ENCODE results near the gene KTI12. TPM values are rescaled to one million over a fixed set of nuclear protein-coding genes. Genes with fewer than 3 reads are reported as not detected.

The KTI12 gene
- total and polyA plus RNA-seq, 7 experiments from 2014 or later: 14.5 to 39.4 (median 18.1) TPM

- Histone ChIP-seq H3K9me3 (ENCODE audit: control insufficient read depth in 2 of 3, low read length in 3 of 3) (no peaks in the 10 kb centered on the region), H3K27me3 (ENCODE audit: control insufficient read depth in 2 of 2, insufficient read depth in 2 of 2, low read length in 2 of 2) (no peaks in the 10 kb centered on the region), H3K4me1 (ENCODE audit: control insufficient read depth in 2 of 2, insufficient read depth in 2 of 2, low read length in 2 of 2) (peaks cover 13 to 19% of the 10 kb centered on the region in 2 donors), H3K4me3 (ENCODE audit: low read length) (no peak overlapping the region), H3K36me3 (ENCODE audit: control insufficient read depth in 2 of 3, insufficient read depth in 3 of 3, low read length in 3 of 3) (peaks cover 0 to 45% (median 18%) of the 10 kb centered on the region in 3 experiments), H3K27ac (ENCODE audit: low read depth, low read length) (no peak overlapping the region)
- intact Hi-C loops (cut with micrococcal nuclease): no loop called here
- H3K27me3 Mint-ChIP-seq: no peaks in the 10 kb centered on the region
- ChIA-PET POLR2A (interaction anchor here (0.7 kb wide), 1 partner anchor 27 kb away, joined by 3 read pairs; the partner anchor contains the start of gene KTI12), CTCF (no interaction called here)
- H3K4me3 Mint-ChIP-seq: peak overlapping the region in 1 of 10 donors; percentile 28
- H3K9me3 Mint-ChIP-seq: no peaks in the 10 kb centered on the region
- ATAC-seq (no peak), DNase-seq (no peak)
- peaks cover 37 to 61% (median 59%) of the 10 kb centered on the region in 7 donors for H3K4me1 Mint-ChIP-seq
- H3K36me3 Mint-ChIP-seq: peaks cover 4 to 24% (median 13%) of the 10 kb centered on the region in 5 donors
- H3K27ac Mint-ChIP-seq: no peak overlapping the region
Measured at GRCh38 chr1:52060822-52061221, 27.2 kb upstream of the KTI12 start.

- CTCF ChIA-PET: interaction anchor here (1.0 kb wide), 1 partner anchor 163 kb away, joined by 3 read pairs; no protein-coding TSS in a partner anchor
- POLR2A ChIA-PET: interaction anchor here (0.7 kb wide), 1 partner anchor 26 kb away, joined by 3 read pairs; the partner anchor contains the start of gene KTI12
- no peaks in the 10 kb centered on the region for H3K9me3 ChIP-seq (ENCODE audit: control insufficient read depth in 2 of 3, low read length in 3 of 3)
- DNase-seq (no peak), ATAC-seq (no peak)
- no peaks in the 10 kb centered on the region for H3K27me3 ChIP-seq (ENCODE audit: control insufficient read depth in 2 of 2, insufficient read depth in 2 of 2, low read length in 2 of 2)
- Mint-ChIP-seq H3K4me3 (no peak overlapping the region), H3K27me3 (no peaks in the 10 kb centered on the region), H3K36me3 (peaks cover 4 to 24% (median 13%) of the 10 kb centered on the region in 5 donors), H3K4me1 (peaks cover 37 to 64% (median 59%) of the 10 kb centered on the region in 7 donors), H3K27ac (no peak overlapping the region), H3K9me3 (no peaks in the 10 kb centered on the region)
- intact Hi-C loops (cut with micrococcal nuclease): loop anchor here (5.0 to 10.0 kb wide), 13 partner anchors 362 to 1992 kb away; partner anchors contain the start of genes CZIB (in 2 of the 2), LRP8 (in 2 of the 2), ECHDC2 (in 1 of the 2) and EPS15 (in 1 of the 2)
- H3K36me3 ChIP-seq (ENCODE audit: control insufficient read depth in 2 of 3, insufficient read depth in 3 of 3, low read length in 3 of 3): peaks cover 0 to 40% (median 9%) of the 10 kb centered on the region in 3 experiments
- H3K4me1 ChIP-seq (ENCODE audit: control insufficient read depth in 2 of 2, insufficient read depth in 2 of 2, low read length in 2 of 2): peaks cover 13 to 19% of the 10 kb centered on the region in 2 donors
- H3K4me3 ChIP-seq (ENCODE audit: low read length): no peak overlapping the region
- H3K27ac ChIP-seq (ENCODE audit: low read depth, low read length): no peak overlapping the region
Measured at GRCh38 chr1:52059888-52060287, 26.3 kb upstream of the KTI12 start.

GRCh38 chr1:52059321-52059720 lies 25.7 kb upstream of the KTI12 start:
- intact Hi-C loops (cut with micrococcal nuclease): loop anchor here (5.0 to 10.0 kb wide), 13 partner anchors 363 to 1993 kb away; partner anchors contain the start of genes CZIB (in 2 of the 2), LRP8 (in 2 of the 2), ECHDC2 (in 1 of the 2) and EPS15 (in 1 of the 2)
- peaks cover 39 to 70% (median 65%) of the 10 kb centered on the region in 7 donors for H3K4me1 Mint-ChIP-seq
- CTCF ChIA-PET: interaction anchor here (1.0 kb wide), 1 partner anchor 162 kb away, joined by 3 read pairs; no protein-coding TSS in a partner anchor

GRCh38 chr1:52057876-52058415 lies 24.3 kb upstream of the KTI12 start:
- Histone ChIP-seq H3K4me3 (ENCODE audit: low read length) (no peak overlapping the region), H3K27me3 (ENCODE audit: control insufficient read depth in 2 of 2, insufficient read depth in 2 of 2, low read length in 2 of 2) (no peaks in the 10 kb centered on the region), H3K9me3 (ENCODE audit: control insufficient read depth in 2 of 3, low read length in 3 of 3) (no peaks in the 10 kb centered on the region), H3K36me3 (ENCODE audit: control insufficient read depth in 2 of 3, insufficient read depth in 3 of 3, low read length in 3 of 3) (peaks cover 0 to 24% (median 5%) of the 10 kb centered on the region in 3 experiments), H3K4me1 (ENCODE audit: control insufficient read depth in 2 of 2, insufficient read depth in 2 of 2, low read length in 2 of 2) (peaks cover 19 to 24% of the 10 kb centered on the region in 2 donors), H3K27ac (ENCODE audit: low read depth, low read length) (no peak overlapping the region)
- peaks cover 37 to 71% (median 63%) of the 10 kb centered on the region in 7 donors for H3K4me1 Mint-ChIP-seq
- no peak for DNase-seq
- peak overlapping the region in 8 of 9 donors; percentile 42 to 98 (median 82) for H3K27ac Mint-ChIP-seq
- H3K4me3 Mint-ChIP-seq: peak overlapping the region; percentile 73 to 100 (median 98)
- ChIA-PET CTCF (no interaction called here), POLR2A (interaction anchor here (1.2 to 3.8 kb wide), 2 partner anchors 24 to 346 kb away, joined by 3 to 43 read pairs; partner anchors contain the start of genes KTI12, ORC1 and PRPF38A)
- H3K9me3 Mint-ChIP-seq: peaks cover 0 to 2% (median 0%) of the 10 kb centered on the region in 11 donors
- H3K36me3 Mint-ChIP-seq: peaks cover 4 to 16% (median 9%) of the 10 kb centered on the region in 5 donors
- no peaks in the 10 kb centered on the region for H3K27me3 Mint-ChIP-seq
- ATAC-seq: no peak
- intact Hi-C loops (cut with micrococcal nuclease): loop anchor here (2.0 to 10.0 kb wide), 19 partner anchors 309 to 1994 kb away; partner anchors contain the start of genes CZIB (in 2 of the 2), LRP8 (in 2 of the 2), LRRC42 (in 2 of the 2) and TUT4 (in 2 of the 2)

More at GRCh38 chr1:52059321-52059720, 25.7 kb upstream of the KTI12 start:
- H3K9me3 Mint-ChIP-seq: no peaks in the 10 kb centered on the region
- ATAC-seq: no peak
- Histone ChIP-seq H3K4me1 (ENCODE audit: control insufficient read depth in 2 of 2, insufficient read depth in 2 of 2, low read length in 2 of 2) (peaks cover 18 to 19% of the 10 kb centered on the region in 2 donors), H3K36me3 (ENCODE audit: control insufficient read depth in 2 of 3, insufficient read depth in 3 of 3, low read length in 3 of 3) (peaks cover 0 to 35% (median 5%) of the 10 kb centered on the region in 3 experiments), H3K27ac (ENCODE audit: low read depth, low read length) (no peak overlapping the region), H3K9me3 (ENCODE audit: control insufficient read depth in 2 of 3, low read length in 3 of 3) (no peaks in the 10 kb centered on the region), H3K27me3 (ENCODE audit: control insufficient read depth in 2 of 2, insufficient read depth in 2 of 2, low read length in 2 of 2) (no peaks in the 10 kb centered on the region), H3K4me3 (ENCODE audit: low read length) (no peak overlapping the region)
- H3K36me3 Mint-ChIP-seq: peaks cover 4 to 24% (median 13%) of the 10 kb centered on the region in 5 donors
- H3K27ac Mint-ChIP-seq: peak overlapping the region in 5 of 9 donors; percentile 15 to 94 (median 53)
- POLR2A ChIA-PET: interaction anchor here (0.6 to 0.7 kb wide), 2 partner anchors 10 to 670 kb away, joined by 3 to 10 read pairs; no protein-coding TSS in a partner anchor
- no peak for DNase-seq
- H3K4me3 Mint-ChIP-seq: peak overlapping the region in 5 of 10 donors; percentile 24 to 93 (median 37)
- no peaks in the 10 kb centered on the region for H3K27me3 Mint-ChIP-seq

- ChIA-PET CTCF (interaction anchor here (0.8 kb wide), 1 partner anchor 11 kb away, joined by 3 read pairs; no protein-coding TSS in a partner anchor), POLR2A (interaction anchor here (1.2 to 3.8 kb wide), 2 partner anchors 24 to 347 kb away, joined by 3 to 43 read pairs; partner anchors contain the start of genes KTI12, ORC1 and PRPF38A)
- Mint-ChIP-seq H3K27ac (peak overlapping the region; percentile 91 to 99 (median 96)), H3K9me3 (peaks cover 0 to 2% (median 0%) of the 10 kb centered on the region in 11 donors), H3K4me3 (peak overlapping the region; percentile 93 to 100 (median 98)), H3K36me3 (peaks cover 8 to 17% (median 9%) of the 10 kb centered on the region in 5 donors), H3K4me1 (peaks cover 37 to 76% (median 62%) of the 10 kb centered on the region in 7 donors), H3K27me3 (no peaks in the 10 kb centered on the region)
- Histone ChIP-seq H3K36me3 (ENCODE audit: control insufficient read depth in 2 of 3, insufficient read depth in 3 of 3, low read length in 3 of 3) (peaks cover 0 to 21% (median 5%) of the 10 kb centered on the region in 3 experiments), H3K4me1 (ENCODE audit: control insufficient read depth in 2 of 2, insufficient read depth in 2 of 2, low read length in 2 of 2) (peaks cover 19 to 24% of the 10 kb centered on the region in 2 donors), H3K9me3 (ENCODE audit: control insufficient read depth in 2 of 3, low read length in 3 of 3) (no peaks in the 10 kb centered on the region), H3K27ac (ENCODE audit: low read depth, low read length) (peak overlapping the region; percentile 87), H3K27me3 (ENCODE audit: control insufficient read depth in 2 of 2, insufficient read depth in 2 of 2, low read length in 2 of 2) (no peaks in the 10 kb centered on the region), H3K4me3 (ENCODE audit: low read length) (peak overlapping the region; percentile 92)
- intact Hi-C loops (cut with micrococcal nuclease): loop anchor here (2.0 to 10.0 kb wide), 19 partner anchors 310 to 1995 kb away; partner anchors contain the start of genes CZIB (in 2 of the 2), LRP8 (in 2 of the 2), LRRC42 (in 2 of the 2) and TUT4 (in 2 of the 2)
- ATAC-seq (no peak), DNase-seq (no peak)
Measured at GRCh38 chr1:52057255-52057654, 23.6 kb upstream of the KTI12 start.

- peaks cover 0 to 24% (median 5%) of the 10 kb centered on the region in 3 experiments for H3K36me3 ChIP-seq (ENCODE audit: control insufficient read depth in 2 of 3, insufficient read depth in 3 of 3, low read length in 3 of 3)
- Mint-ChIP-seq H3K27me3 (no peaks in the 10 kb centered on the region), H3K27ac (peak overlapping the region; percentile 91 to 99 (median 96)), H3K9me3 (peaks cover 0 to 2% (median 0%) of the 10 kb centered on the region in 11 donors), H3K36me3 (peaks cover 9 to 18% (median 11%) of the 10 kb centered on the region in 5 donors), H3K4me1 (peaks cover 39 to 79% (median 65%) of the 10 kb centered on the region in 7 donors), H3K4me3 (peak overlapping the region; percentile 93 to 100 (median 98))
- DNase-seq (no peak), ATAC-seq (no peak)
- ChIA-PET CTCF (interaction anchor here (0.5 to 0.8 kb wide), 2 partner anchors 9 to 10 kb away, joined by 3 read pairs; no protein-coding TSS in a partner anchor), POLR2A (interaction anchor here (0.8 to 3.8 kb wide), 5 partner anchors 10 to 84 kb away, joined by 3 to 43 read pairs (median 3); partner anchors contain the start of gene KTI12)
- H3K4me3 ChIP-seq (ENCODE audit: low read length): peak overlapping the region; percentile 92
- H3K4me1 ChIP-seq (ENCODE audit: control insufficient read depth in 2 of 2, insufficient read depth in 2 of 2, low read length in 2 of 2): peaks cover 19 to 24% of the 10 kb centered on the region in 2 donors
- intact Hi-C loops (cut with micrococcal nuclease): loop anchor here (1.0 to 10.0 kb wide), 26 partner anchors 24 to 1995 kb away; partner anchors contain the start of genes CZIB (in 2 of the 2), EPS15 (in 2 of the 2), KTI12 (in 2 of the 2) and LRP8 (in 2 of the 2)
- H3K27me3 ChIP-seq (ENCODE audit: control insufficient read depth in 2 of 2, insufficient read depth in 2 of 2, low read length in 2 of 2): no peaks in the 10 kb centered on the region
- no peaks in the 10 kb centered on the region for H3K9me3 ChIP-seq (ENCODE audit: control insufficient read depth in 2 of 3, low read length in 3 of 3)
- peak overlapping the region; percentile 87 for H3K27ac ChIP-seq (ENCODE audit: low read depth, low read length)
Measured at GRCh38 chr1:52056937-52057231, 23.3 kb upstream of the KTI12 start.
